GM15510 (cell line): ENCODE results near the gene CDK3.

Experiments
- POLR2A ChIP-seq: IDR thresholded peaks from 3 replicates; pipeline ENCODE4 v1.6.1; 2011; ENCODE audit warnings: borderline replicate concordance; ENCODE audit not compliant: insufficient read length; ENCODE audit errors: extremely low read depth

Gene CDK3

GRCh38 chr17:76038050-76038449 is 37.4 kb downstream of the CDK3 start:
- no peak for TF ChIP-seq POLR2A

DNA sequence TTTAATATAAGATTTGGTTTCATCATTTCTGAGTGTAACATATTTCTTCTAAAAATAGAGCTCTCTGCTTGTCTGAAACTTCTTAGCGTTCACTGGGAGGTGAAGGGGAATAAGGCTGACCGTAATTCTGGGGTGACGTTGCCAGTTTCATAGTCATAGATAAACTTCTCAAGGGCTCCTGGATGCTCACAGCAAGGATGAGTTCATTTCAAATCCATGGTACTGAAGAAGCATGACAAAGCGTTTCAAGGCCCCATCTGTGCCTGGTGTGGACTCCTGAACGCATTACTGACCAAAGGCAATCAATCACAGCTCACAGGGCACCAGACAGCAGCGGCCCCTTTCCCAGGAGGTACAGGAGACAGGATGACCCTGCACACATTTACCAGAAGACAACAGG is 38.5 kb downstream of the CDK3 start:
- TF ChIP-seq POLR2A, result no peak

DNA sequence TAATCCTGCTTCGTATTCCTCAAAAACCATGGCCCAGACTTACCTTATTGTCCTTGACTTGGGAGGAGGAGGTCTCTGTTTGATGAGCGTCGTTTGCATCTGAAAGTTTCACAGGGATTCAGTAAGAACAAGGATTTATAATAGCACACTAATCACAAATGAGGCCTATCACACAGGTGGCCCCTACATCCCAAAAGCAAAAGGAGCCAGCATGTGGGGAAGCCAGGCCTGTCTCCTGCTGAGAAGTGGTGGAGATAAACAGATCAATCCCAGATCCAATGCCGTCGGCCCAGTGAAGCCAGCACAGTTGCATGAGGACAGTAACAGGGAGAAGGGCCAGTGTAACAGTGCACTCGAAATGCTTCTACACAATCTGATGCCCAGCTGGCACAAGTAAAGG is 39.7 kb downstream of the CDK3 start:
- TF ChIP-seq POLR2A, result no peak

- TF ChIP-seq POLR2A, result no peak
Measured at GRCh38 chr17:76046064-76046463, 45.4 kb downstream of the CDK3 start.

DNA sequence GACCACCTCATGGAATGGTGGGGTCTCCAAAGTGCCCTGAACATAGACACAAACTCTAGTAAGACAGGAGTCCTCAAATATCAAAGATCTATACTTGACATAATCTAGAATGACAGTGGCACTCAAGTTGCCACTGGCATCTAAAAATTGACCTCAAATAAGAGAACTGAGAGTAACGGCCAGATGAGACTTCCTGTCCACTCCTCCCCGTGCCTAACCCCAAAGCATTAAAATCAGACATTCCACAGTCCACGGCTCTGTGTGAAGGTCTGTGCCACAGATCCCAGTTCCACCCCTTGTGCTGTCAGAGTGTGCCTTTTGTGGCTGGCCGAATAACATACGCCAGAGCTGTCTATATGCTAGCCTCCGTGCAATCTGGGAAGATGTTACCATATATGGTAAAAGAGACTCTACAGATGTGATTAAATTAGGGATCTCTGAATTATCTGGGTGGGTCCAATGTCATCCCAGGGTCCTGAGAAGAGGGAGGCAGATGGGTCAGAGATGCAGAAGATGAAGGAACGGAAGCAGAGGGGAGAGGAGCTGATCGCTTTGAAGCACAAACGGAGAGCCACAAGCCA is 47.5 kb downstream of the CDK3 start:
- TF ChIP-seq POLR2A, result no peak

DNA sequence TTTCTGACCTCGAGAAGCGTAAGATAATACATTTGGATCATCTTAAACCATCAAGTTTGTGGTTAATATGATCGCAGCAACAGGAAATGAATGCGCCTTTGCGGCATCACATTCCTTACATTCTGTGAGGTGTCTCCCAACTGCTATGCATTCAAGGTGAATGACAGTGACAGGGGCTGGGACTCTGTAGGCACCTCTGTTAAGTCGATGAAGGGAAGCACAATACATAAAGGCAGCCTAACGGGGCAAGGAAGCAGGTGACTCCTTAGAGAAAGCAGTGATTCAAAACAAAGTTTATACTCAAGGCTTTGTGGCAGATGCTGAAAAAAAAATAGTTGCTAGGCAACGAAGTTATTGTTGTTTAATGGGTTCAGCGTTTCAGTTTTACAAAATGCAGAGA is 48.1 kb downstream of the CDK3 start:
- TF ChIP-seq POLR2A, result no peak

- TF ChIP-seq POLR2A, result no peak
Measured at GRCh38 chr17:76049239-76049638, 48.6 kb downstream of the CDK3 start.

DNA sequence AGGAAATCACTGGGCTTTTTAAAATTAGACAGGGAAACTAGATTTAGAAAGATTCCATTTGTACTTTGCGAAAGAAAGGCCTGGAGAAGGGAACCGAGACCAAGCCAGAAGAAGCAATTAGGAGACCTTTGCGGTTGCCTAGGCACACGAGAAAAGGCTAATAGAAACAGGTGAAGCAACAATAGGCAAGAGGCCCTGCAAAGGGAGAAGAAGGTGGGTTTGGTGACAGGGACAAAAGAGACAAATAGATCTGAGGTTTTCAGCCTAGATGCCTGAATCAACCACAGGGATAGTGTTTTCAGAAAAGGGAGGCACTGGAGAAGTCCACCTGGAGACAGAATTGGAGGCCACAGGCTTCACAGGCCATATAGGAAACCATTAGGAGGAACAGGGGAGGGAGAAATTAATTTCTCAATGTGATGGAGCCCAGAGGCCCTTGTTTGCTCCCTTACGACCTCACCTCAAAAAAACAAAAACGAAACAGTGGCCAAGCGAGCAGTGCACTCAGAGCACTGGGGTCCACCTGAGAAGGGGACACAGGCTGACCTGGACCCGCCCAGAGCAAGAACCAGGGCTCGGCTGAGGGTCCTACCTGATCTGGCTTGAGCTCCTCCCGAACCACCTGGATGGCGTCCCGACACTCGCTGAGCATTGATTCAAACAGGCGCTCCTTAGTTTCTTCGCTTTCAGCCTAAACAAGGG is 49.3 kb downstream of the CDK3 start:
- TF ChIP-seq POLR2A, result no peak

- no peak for TF ChIP-seq POLR2A
Measured at GRCh38 chr17:76050538-76051467, 50.1 kb downstream of the CDK3 start.

- TF ChIP-seq POLR2A, result no peak
Measured at GRCh38 chr17:76051561-76051960, 50.9 kb downstream of the CDK3 start.

GRCh38 chr17:76053246-76054111 is 52.8 kb downstream of the CDK3 start:
- no peak for TF ChIP-seq POLR2A

DNA sequence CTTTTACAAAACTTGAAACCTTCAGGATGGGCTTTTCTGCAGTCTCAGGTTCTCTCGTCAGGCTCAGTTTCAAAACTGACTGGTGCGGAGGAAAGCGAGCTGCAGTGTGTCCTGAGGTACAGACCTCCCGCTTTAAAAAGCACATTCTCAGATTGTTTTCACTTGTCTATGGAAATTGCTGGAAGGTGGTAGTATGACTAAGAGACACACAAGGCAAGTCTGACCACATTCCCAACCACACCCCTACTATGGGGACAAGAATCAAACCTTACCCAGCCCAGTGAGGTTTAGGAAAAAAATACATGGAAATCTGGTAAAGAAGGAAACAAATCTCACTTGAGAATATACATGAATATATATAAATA is 53.4 kb downstream of the CDK3 start:
- no peak for TF ChIP-seq POLR2A
